GM23338 (cell line): ENCODE results near the gene CDH23. TPM values are rescaled to one million over a fixed set of nuclear protein-coding genes. Genes with fewer than 3 reads are reported as not detected.

ENCODE experiments used
- ATAC-seq: fragments of 200-7000 bp; cut with Tn5 transposase; 3 replicates; pipeline ENCODE4 v1.9.1; 2020
- DNase-seq: peaks from one replicate; pipeline ENCODE4 v3.0.0-alpha.2; 2015; ENCODE audit warnings: low spot score
- H2AFZ ChIP-seq: fragments of 200-600 bp; sonication (generic); 2 replicates; pipeline ENCODE4 v1.8.0; 2016; ENCODE audit warnings: antibody characterized with exemption, mild to moderate bottlenecking, moderate library complexity
- H3F3A ChIP-seq: fragments of 200-600 bp; sonication (generic); replicated peaks from 2 replicates; pipeline ENCODE4 v1.8.0; 2017; ENCODE audit warnings: antibody characterized with exemption, mixed run types, low read depth
- H3K27ac ChIP-seq: fragments of 200-600 bp; sonication (generic); 2 replicates; pipeline ENCODE4 v1.6.1; 2016; ENCODE audit warnings: low read depth
- H3K27me3 ChIP-seq: fragments of 200-600 bp; sonication (generic); 2 replicates; pipeline ENCODE4 v1.8.0; 2016; ENCODE audit warnings: mild to moderate bottlenecking, mixed run types, moderate library complexity; ENCODE audit not compliant: insufficient read depth
- H3K36me3 ChIP-seq: fragments of 200-600 bp; sonication (generic); 2 replicates; pipeline ENCODE4 v1.8.0; 2016; ENCODE audit warnings: mild to moderate bottlenecking; ENCODE audit not compliant: insufficient read depth
- H3K4me1 ChIP-seq: fragments of 200-600 bp; sonication (generic); 2 replicates; pipeline ENCODE4 v1.8.0; 2016; ENCODE audit warnings: mild to moderate bottlenecking, moderate library complexity; ENCODE audit not compliant: insufficient read depth
- H3K4me2 ChIP-seq: fragments of 200-600 bp; sonication (generic); 2 replicates; pipeline ENCODE4 v1.7.1; 2017; ENCODE audit warnings: mixed run types
- H3K4me3 ChIP-seq: fragments of 200-600 bp; sonication (generic); 2 replicates; pipeline ENCODE4 v1.6.1; 2016; ENCODE audit warnings: mixed run types
- H3K79me2 ChIP-seq: fragments of 200-600 bp; sonication (generic); replicated peaks from 2 replicates; pipeline ENCODE4 v1.8.0; 2017; ENCODE audit warnings: mild to moderate bottlenecking; ENCODE audit not compliant: insufficient read depth
- H3K9me2 ChIP-seq: fragments of 200-600 bp; sonication (generic); 2 replicates; pipeline ENCODE4 v1.8.0; 2017; ENCODE audit not compliant: insufficient read depth
- H4K20me1 ChIP-seq: fragments of 200-600 bp; sonication (generic); replicated peaks from 2 replicates; pipeline ENCODE4 v1.8.0; 2017; ENCODE audit warnings: mild to moderate bottlenecking; ENCODE audit not compliant: insufficient read depth
- H3K27ac Mint-ChIP-seq: 2 replicates; pipeline ENCODE4 v1.8.0; 2020; ENCODE audit warnings: inconsistent platforms, mild to moderate bottlenecking, moderate library complexity, mixed read lengths
- H3K27me3 Mint-ChIP-seq: 3 replicates; pipeline ENCODE4 v1.8.0; 2022; ENCODE audit warnings: low read depth, mild to moderate bottlenecking, moderate library complexity, mixed read lengths, inconsistent platforms; ENCODE audit not compliant: insufficient read depth, poor library complexity
- H3K36me3 Mint-ChIP-seq: 3 replicates; pipeline ENCODE4 v1.8.0; 2021; ENCODE audit warnings: low read depth, mild to moderate bottlenecking, inconsistent platforms, moderate library complexity, mixed read lengths
- H3K4me1 Mint-ChIP-seq: 3 replicates; pipeline ENCODE4 v1.8.0; 2020; ENCODE audit warnings: mild to moderate bottlenecking, inconsistent platforms, mixed read lengths
- H3K4me3 Mint-ChIP-seq: 3 replicates; pipeline ENCODE4 v1.8.0; 2021; ENCODE audit warnings: moderate library complexity, mild to moderate bottlenecking, inconsistent platforms, mixed read lengths
- H3K9me3 Mint-ChIP-seq: 3 replicates; pipeline ENCODE4 v1.8.0; 2020; ENCODE audit warnings: moderate library complexity, mild to moderate bottlenecking, inconsistent platforms, mixed read lengths
- CREB1 ChIP-seq: fragments of 250-450 bp; sonication (Bioruptor Pico); IDR thresholded peaks from 2 replicates; pipeline ENCODE4 v1.5.0; 2020; ENCODE audit warnings: low read depth, mild to moderate bottlenecking, moderate library complexity
- CTCF ChIP-seq, 2 experiments: fragments of 200-600 bp in 1 of 2; sonication (generic) in 1 of 2; conservative IDR thresholded peaks; 2 replicates each; pipeline versions ENCODE4 v1.5.1 to v1.6.1; 2016 to 2017; ENCODE audit warnings: antibody characterized with exemption in 2 of 2, low read depth in 2 of 2, mild to moderate bottlenecking in 2 of 2, moderate library complexity in 1 of 2
- ETS1 ChIP-seq: IDR thresholded peaks from 2 replicates; pipeline ENCODE4 v1.6.1; 2016; ENCODE audit warnings: antibody characterized with exemption
- EZH2 ChIP-seq: fragments of 200-600 bp; sonication (generic); IDR thresholded peaks from one replicate; pipeline ENCODE4 v1.8.0; 2017; ENCODE audit warnings: antibody characterized with exemption, mild to moderate bottlenecking, low read depth; ENCODE audit not compliant: unreplicated experiment
- JUNB ChIP-seq: IDR thresholded peaks from one replicate; pipeline ENCODE4 v1.6.1; 2016; ENCODE audit warnings: antibody characterized with exemption; ENCODE audit not compliant: unreplicated experiment
- NANOG ChIP-seq: IDR thresholded peaks from 2 replicates; pipeline ENCODE4 v1.6.1; 2016; ENCODE audit warnings: antibody characterized with exemption, borderline replicate concordance
- POLR2AphosphoS5 ChIP-seq: IDR thresholded peaks from 2 replicates; pipeline ENCODE4 v1.6.1; 2016; ENCODE audit warnings: antibody characterized with exemption, low read depth
- REST ChIP-seq: IDR thresholded peaks from one replicate; pipeline ENCODE4 v1.6.1; 2018; ENCODE audit warnings: antibody characterized with exemption; ENCODE audit not compliant: unreplicated experiment
- STAT1 ChIP-seq: IDR thresholded peaks from one replicate; pipeline ENCODE4 v1.6.1; 2016; ENCODE audit warnings: antibody characterized with exemption; ENCODE audit not compliant: unreplicated experiment
- ZNF114 ChIP-seq: fragments of 250-450 bp; sonication (Bioruptor Pico); IDR thresholded peaks from 2 replicates; pipeline ENCODE4 v1.5.0; 2020; ENCODE audit warnings: mild to moderate bottlenecking, moderate library complexity
- polyA plus RNA-seq: library from polyadenylated mRNA; unstranded; fragments of >200 nt; fragmentation: Nextera tagmentation; extraction: Ambion mirVana; gene quantifications from 2 replicates; pipeline ENCODE4 v1.2.1, GENCODE V29; 2016
- total RNA-seq: library from RNA; depleted of rRNA; stranded (reverse); fragments of >200 nt; shearing (Covaris generic); gene quantifications from 2 replicates; pipeline ENCODE4 v1.2.3, GENCODE V29; 2014

Gene CDH23
- total and polyA plus RNA-seq, 2 experiments from 2014 or later = 0.95 to 4.3 TPM

GRCh38 chr10:71830726-71831125 is 434.0 kb downstream of the CDH23 start:
- ATAC-seq (no peak), DNase-seq (no peak)
- Histone ChIP-seq H3K36me3 (peaks cover 53% of the 10 kb centered on the region), H3K9me2 (no peaks in the 10 kb centered on the region), H3K27me3 (no peaks in the 10 kb centered on the region), H3K4me2 (no peak overlapping the region), H4K20me1 (peaks cover 48% of the 10 kb centered on the region), H3K79me2 (peaks cover 45% of the 10 kb centered on the region), H3F3A (no peaks in the 10 kb centered on the region), H2AFZ (no peak overlapping the region), H3K4me1 (no peaks in the 10 kb centered on the region), H3K27ac (no peak overlapping the region), H3K4me3 (no peak overlapping the region)
- H3K4me3 Mint-ChIP-seq = no peak overlapping the region
- H3K9me3 Mint-ChIP-seq = no peaks in the 10 kb centered on the region
- H3K27me3 Mint-ChIP-seq = no peaks in the 10 kb centered on the region
- H3K36me3 Mint-ChIP-seq = peaks cover 63% of the 10 kb centered on the region
- TF ChIP-seq ZNF114 (CRISPR knock-in tag) (no peak), CREB1 (CRISPR knock-in tag) (no peak), NANOG (no peak), STAT1 (no peak), REST (no peak), POLR2AphosphoS5 (no peak), JUNB (no peak), EZH2 (no peak)
- H3K4me1 Mint-ChIP-seq = peaks cover under 1% of the 10 kb centered on the region
- H3K27ac Mint-ChIP-seq = no peak overlapping the region

- Mint-ChIP-seq H3K27me3 (no peaks in the 10 kb centered on the region), H3K36me3 (peaks cover 51% of the 10 kb centered on the region), H3K4me1 (peaks cover 12% of the 10 kb centered on the region), H3K4me3 (no peak overlapping the region), H3K9me3 (no peaks in the 10 kb centered on the region), H3K27ac (no peak overlapping the region)
- Histone ChIP-seq H3K27ac (no peak overlapping the region), H3K27me3 (no peaks in the 10 kb centered on the region), H3K4me2 (no peak overlapping the region), H3F3A (no peaks in the 10 kb centered on the region), H3K79me2 (peaks cover 57% of the 10 kb centered on the region), H3K36me3 (peaks cover 41% of the 10 kb centered on the region), H3K4me3 (no peak overlapping the region), H3K4me1 (peaks cover 10% of the 10 kb centered on the region), H2AFZ (no peak overlapping the region), H4K20me1 (peaks cover 54% of the 10 kb centered on the region), H3K9me2 (no peaks in the 10 kb centered on the region)
- TF ChIP-seq POLR2AphosphoS5 (no peak), ZNF114 (CRISPR knock-in tag) (no peak), STAT1 (no peak), EZH2 (no peak), ETS1 (no peak), CTCF (conservative IDR thresholded peaks at IDR 0.05; ENCODE audit: low read depth in 2 of 2) (no peak), JUNB (no peak)
- DNase-seq (no peak), ATAC-seq (no peak)
These were observed 435.2 kb downstream of the CDH23 start for GRCh38 chr10:71831646-71832552.
